Neural progenitor cell (in vitro differentiated cells): ENCODE data around the gene CEL. TPM values are rescaled to one million over a fixed set of nuclear protein-coding genes. Genes with fewer than 3 reads are reported as not detected.

Experiments used
- DNase-seq: peaks from one replicate; pipeline ENCODE4 v3.0.0-alpha.2; 2016; ENCODE audit warnings: low spot score
- H2AFZ ChIP-seq: fragments of 200-600 bp; sonication (generic); replicated peaks from 2 replicates; pipeline ENCODE4 v1.6.1; 2016; ENCODE audit warnings: antibody characterized with exemption
- H3F3A ChIP-seq: fragments of 200-600 bp; sonication (generic); 2 replicates; pipeline ENCODE4 v1.6.1; 2016; ENCODE audit warnings: antibody characterized with exemption, low read depth
- H3K27ac ChIP-seq: fragments of 200-600 bp; sonication (generic); 2 replicates; pipeline ENCODE4 v1.5.1; 2016; ENCODE audit warnings: mild to moderate bottlenecking
- H3K27me3 ChIP-seq: fragments of 200-600 bp; sonication (generic); 2 replicates; pipeline ENCODE4 v1.6.1; 2016; ENCODE audit warnings: mild to moderate bottlenecking, moderate library complexity
- H3K36me3 ChIP-seq: fragments of 200-600 bp; sonication (generic); 2 replicates; pipeline ENCODE4 v1.5.1; 2016
- H3K4me1 ChIP-seq: fragments of 200-600 bp; sonication (generic); 2 replicates; pipeline ENCODE4 v1.6.1; 2016; ENCODE audit warnings: mixed run types
- H3K4me2 ChIP-seq: fragments of 200-600 bp; sonication (generic); 2 replicates; pipeline ENCODE4 v1.6.1; 2016
- H3K4me3 ChIP-seq: fragments of 200-600 bp; sonication (generic); 2 replicates; pipeline ENCODE4 v1.5.1; 2016
- H3K79me2 ChIP-seq: fragments of 200-600 bp; sonication (generic); 2 replicates; pipeline ENCODE4 v1.6.1; 2016; ENCODE audit warnings: low read depth
- H3K9ac ChIP-seq: fragments of 200-600 bp; sonication (generic); 2 replicates; pipeline ENCODE4 v1.6.1; 2016
- H3K9me3 ChIP-seq: fragments of 200-600 bp; sonication (generic); 2 replicates; pipeline ENCODE4 v1.5.1; 2016; ENCODE audit warnings: low read depth
- H4K20me1 ChIP-seq: fragments of 200-600 bp; sonication (generic); 2 replicates; pipeline ENCODE4 v1.6.1; 2016; ENCODE audit warnings: low read depth
- H3K27ac Mint-ChIP-seq: 3 replicates; pipeline ENCODE4 v1.8.0; 2021; ENCODE audit warnings: mixed read lengths
- H3K27me3 Mint-ChIP-seq: 2 replicates; pipeline ENCODE4 v1.8.0; 2022; ENCODE audit warnings: low read depth, mild to moderate bottlenecking, inconsistent platforms, moderate library complexity, mixed read lengths; ENCODE audit not compliant: insufficient read depth
- H3K36me3 Mint-ChIP-seq: 3 replicates; pipeline ENCODE4 v1.8.0; 2021; ENCODE audit warnings: mixed read lengths
- H3K4me1 Mint-ChIP-seq: 3 replicates; pipeline ENCODE4 v1.8.0; 2021; ENCODE audit warnings: mixed read lengths
- H3K4me3 Mint-ChIP-seq: 3 replicates; pipeline ENCODE4 v1.8.0; 2021; ENCODE audit warnings: mild to moderate bottlenecking, moderate library complexity, mixed read lengths
- H3K9me3 Mint-ChIP-seq: 3 replicates; pipeline ENCODE4 v1.8.0; 2020; ENCODE audit warnings: mixed read lengths
- EZH2 ChIP-seq: fragments of 200-600 bp; sonication (generic); IDR thresholded peaks from 2 replicates; pipeline ENCODE4 v1.6.1; 2017; ENCODE audit warnings: antibody characterized with exemption, mild to moderate bottlenecking, moderate library complexity
- EZH2phosphoT487 ChIP-seq: fragments of 200-600 bp; sonication (generic); IDR thresholded peaks from 2 replicates; pipeline ENCODE4 v1.6.1; 2017; ENCODE audit warnings: antibody characterized with exemption
- total RNA-seq: library from RNA; depleted of rRNA; stranded (reverse); fragments of >200 nt; gene quantifications from 2 replicates; pipeline ENCODE4 v1.2.3, GENCODE V29; 2015; ENCODE audit warnings: low replicate concordance
- TF ChIP-seq, protein P1 (sequence below): fragments of 200-600 bp; sonication (generic); IDR thresholded peaks from 2 replicates; pipeline ENCODE4 v1.5.1; 2017; ENCODE audit warnings: antibody characterized with exemption, mild to moderate bottlenecking

The CEL gene
- total RNA-seq, 1 donor from 2014 or later = 1.0 TPM

DNA sequence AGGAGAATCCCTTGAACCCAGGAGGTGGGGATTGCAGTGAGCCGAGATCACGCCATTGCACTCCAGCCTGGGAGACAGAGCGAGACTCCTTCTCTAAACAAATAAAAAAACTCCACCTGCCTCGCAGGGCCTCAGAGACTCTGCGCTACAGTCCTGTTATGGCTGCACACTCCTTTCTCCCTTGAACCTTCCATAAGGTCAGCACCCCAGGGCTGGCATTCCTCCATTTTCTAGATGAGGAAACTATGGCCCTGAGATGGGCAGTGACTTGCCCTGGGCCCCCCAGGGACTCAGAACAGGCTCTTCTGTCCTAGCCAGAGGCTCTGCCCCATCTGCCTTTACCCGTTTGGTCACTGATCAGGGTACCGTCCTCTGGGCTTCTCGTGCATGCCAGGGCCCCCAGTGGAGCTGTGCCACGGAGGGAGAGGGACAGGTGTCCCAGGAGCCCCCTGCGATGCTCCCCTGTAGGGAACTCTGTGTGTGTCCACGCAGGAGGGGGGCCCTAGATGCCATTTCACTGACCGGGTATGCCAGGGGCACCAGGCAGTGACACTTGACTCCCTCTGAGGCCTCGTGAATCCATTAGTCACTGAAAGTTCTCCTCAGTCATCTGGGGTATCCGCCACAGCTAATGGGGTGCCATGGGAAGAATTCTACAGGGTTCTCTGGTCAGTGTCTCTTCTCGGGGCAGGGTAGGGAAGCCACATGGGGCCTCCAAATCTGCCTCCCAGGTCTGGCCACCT lies 43.1 kb downstream of the CEL start:
- H3K4me1 Mint-ChIP-seq = no peaks in the 10 kb centered on the region
- no peak overlapping the region for H2AFZ ChIP-seq
- no peak overlapping the region for H3K4me3 ChIP-seq
- no peaks in the 10 kb centered on the region for H3K27me3 ChIP-seq
- H3K9ac ChIP-seq = no peak overlapping the region
- no peaks in the 10 kb centered on the region for H3K9me3 Mint-ChIP-seq
- no peak overlapping the region for H3K27ac ChIP-seq
- H4K20me1 ChIP-seq = peaks cover 3% of the 10 kb centered on the region
- H3K4me2 ChIP-seq = no peak overlapping the region
- no peaks in the 10 kb centered on the region for H3K4me1 ChIP-seq
- DNase-seq = no peak
- TF ChIP-seq EZH2phosphoT487 (no peak), EZH2 (no peak)
- TF ChIP-seq, protein P1, sequence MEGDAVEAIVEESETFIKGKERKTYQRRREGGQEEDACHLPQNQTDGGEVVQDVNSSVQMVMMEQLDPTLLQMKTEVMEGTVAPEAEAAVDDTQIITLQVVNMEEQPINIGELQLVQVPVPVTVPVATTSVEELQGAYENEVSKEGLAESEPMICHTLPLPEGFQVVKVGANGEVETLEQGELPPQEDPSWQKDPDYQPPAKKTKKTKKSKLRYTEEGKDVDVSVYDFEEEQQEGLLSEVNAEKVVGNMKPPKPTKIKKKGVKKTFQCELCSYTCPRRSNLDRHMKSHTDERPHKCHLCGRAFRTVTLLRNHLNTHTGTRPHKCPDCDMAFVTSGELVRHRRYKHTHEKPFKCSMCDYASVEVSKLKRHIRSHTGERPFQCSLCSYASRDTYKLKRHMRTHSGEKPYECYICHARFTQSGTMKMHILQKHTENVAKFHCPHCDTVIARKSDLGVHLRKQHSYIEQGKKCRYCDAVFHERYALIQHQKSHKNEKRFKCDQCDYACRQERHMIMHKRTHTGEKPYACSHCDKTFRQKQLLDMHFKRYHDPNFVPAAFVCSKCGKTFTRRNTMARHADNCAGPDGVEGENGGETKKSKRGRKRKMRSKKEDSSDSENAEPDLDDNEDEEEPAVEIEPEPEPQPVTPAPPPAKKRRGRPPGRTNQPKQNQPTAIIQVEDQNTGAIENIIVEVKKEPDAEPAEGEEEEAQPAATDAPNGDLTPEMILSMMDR = no peak
- H3K27me3 Mint-ChIP-seq = peaks cover 3% of the 10 kb centered on the region
- no peaks in the 10 kb centered on the region for H3K79me2 ChIP-seq
- H3K36me3 Mint-ChIP-seq = peaks cover 12% of the 10 kb centered on the region
- no peak overlapping the region for H3K27ac Mint-ChIP-seq
- H3F3A ChIP-seq = no peaks in the 10 kb centered on the region
- no peaks in the 10 kb centered on the region for H3K36me3 ChIP-seq
- H3K4me3 Mint-ChIP-seq = no peak overlapping the region
- H3K9me3 ChIP-seq = no peaks in the 10 kb centered on the region

DNA sequence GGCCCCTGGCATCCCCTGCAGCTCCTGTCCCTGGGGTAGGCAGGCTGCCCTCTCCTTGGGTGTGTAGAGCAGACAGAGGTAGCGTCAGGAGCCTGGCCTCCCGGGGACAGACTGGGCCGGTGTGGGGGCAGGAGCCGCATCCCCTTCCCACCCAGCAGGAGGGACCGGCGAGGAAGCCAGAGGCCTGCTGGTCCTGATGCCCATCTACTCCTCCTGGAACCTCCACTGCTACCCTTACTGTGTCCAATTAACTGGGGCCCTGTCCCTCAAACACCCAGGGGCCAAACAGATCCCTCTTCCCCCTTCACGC lies 43.6 kb downstream of the CEL start:
- no peak overlapping the region for H3K4me2 ChIP-seq
- H3F3A ChIP-seq = no peaks in the 10 kb centered on the region
- H4K20me1 ChIP-seq = peaks cover 3% of the 10 kb centered on the region
- no peaks in the 10 kb centered on the region for H3K9me3 ChIP-seq
- H3K27me3 ChIP-seq = no peaks in the 10 kb centered on the region
- H3K27ac ChIP-seq = no peak overlapping the region
- H3K9ac ChIP-seq = no peak overlapping the region
- Mint-ChIP-seq H3K27ac (no peak overlapping the region), H3K27me3 (peaks cover 3% of the 10 kb centered on the region), H3K4me1 (no peaks in the 10 kb centered on the region), H3K9me3 (no peaks in the 10 kb centered on the region), H3K4me3 (no peak overlapping the region), H3K36me3 (peaks cover 14% of the 10 kb centered on the region)
- H3K4me3 ChIP-seq = no peak overlapping the region
- no peaks in the 10 kb centered on the region for H3K4me1 ChIP-seq
- no peak overlapping the region for H2AFZ ChIP-seq
- no peak for DNase-seq
- TF ChIP-seq EZH2 (no peak), EZH2phosphoT487 (no peak)
- TF ChIP-seq, protein P1 = no peak
- H3K36me3 ChIP-seq = no peaks in the 10 kb centered on the region
- no peaks in the 10 kb centered on the region for H3K79me2 ChIP-seq

DNA sequence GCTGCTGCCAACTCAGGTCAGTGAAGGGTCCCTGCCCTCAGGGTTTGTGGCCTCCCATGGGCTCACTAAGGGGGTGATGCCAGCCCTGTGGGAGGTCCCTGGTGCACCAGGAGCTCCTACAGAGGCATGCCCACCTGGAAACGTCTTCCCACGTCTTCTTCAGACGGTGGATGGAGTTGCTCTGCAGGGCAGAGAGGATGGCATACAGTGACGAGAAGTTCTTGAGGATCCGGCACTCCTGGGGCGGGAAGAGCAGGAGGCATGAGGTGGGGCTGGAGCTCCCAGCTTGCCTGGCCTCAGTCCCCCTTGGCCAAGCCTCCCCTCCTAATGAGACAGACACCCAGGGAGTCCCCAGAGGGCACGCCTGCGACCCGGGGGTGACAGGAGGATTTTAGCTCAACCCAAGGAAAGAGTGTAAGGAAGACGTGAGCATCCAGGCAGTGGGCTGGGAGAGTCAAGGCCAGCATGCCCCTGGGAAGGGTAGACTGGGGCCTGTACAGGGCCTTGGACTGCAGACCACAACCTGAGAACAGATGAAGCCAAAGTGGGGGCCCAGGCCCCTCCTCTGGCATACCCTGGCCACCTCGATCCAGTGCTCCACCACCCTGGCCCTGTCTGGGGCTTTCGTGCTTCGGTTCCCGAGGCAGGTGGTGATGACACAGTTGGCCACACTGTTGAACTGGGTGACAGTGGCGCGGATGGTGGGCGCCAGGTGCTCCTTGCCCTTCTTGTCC lies 44.9 kb downstream of the CEL start:
- Mint-ChIP-seq H3K27ac (no peak overlapping the region), H3K36me3 (peaks cover 14% of the 10 kb centered on the region), H3K9me3 (no peaks in the 10 kb centered on the region), H3K4me3 (no peak overlapping the region), H3K27me3 (peaks cover 3% of the 10 kb centered on the region), H3K4me1 (no peaks in the 10 kb centered on the region)
- H3K27ac ChIP-seq = no peak overlapping the region
- TF ChIP-seq EZH2phosphoT487 = no peak
- TF ChIP-seq, protein P1 = no peak
- TF ChIP-seq EZH2 = no peak
- no peaks in the 10 kb centered on the region for H3F3A ChIP-seq
- DNase-seq = no peak
- H3K4me2 ChIP-seq = no peak overlapping the region
- no peaks in the 10 kb centered on the region for H3K27me3 ChIP-seq
- H3K9me3 ChIP-seq = no peaks in the 10 kb centered on the region
- H3K36me3 ChIP-seq = no peaks in the 10 kb centered on the region
- no peak overlapping the region for H3K4me3 ChIP-seq
- H3K9ac ChIP-seq = no peak overlapping the region
- peaks cover 9% of the 10 kb centered on the region for H4K20me1 ChIP-seq
- no peak overlapping the region for H2AFZ ChIP-seq
- H3K79me2 ChIP-seq = no peaks in the 10 kb centered on the region
- no peaks in the 10 kb centered on the region for H3K4me1 ChIP-seq
